ENCODE measurements around the gene SCML1.

The SCML1 gene

DNA sequence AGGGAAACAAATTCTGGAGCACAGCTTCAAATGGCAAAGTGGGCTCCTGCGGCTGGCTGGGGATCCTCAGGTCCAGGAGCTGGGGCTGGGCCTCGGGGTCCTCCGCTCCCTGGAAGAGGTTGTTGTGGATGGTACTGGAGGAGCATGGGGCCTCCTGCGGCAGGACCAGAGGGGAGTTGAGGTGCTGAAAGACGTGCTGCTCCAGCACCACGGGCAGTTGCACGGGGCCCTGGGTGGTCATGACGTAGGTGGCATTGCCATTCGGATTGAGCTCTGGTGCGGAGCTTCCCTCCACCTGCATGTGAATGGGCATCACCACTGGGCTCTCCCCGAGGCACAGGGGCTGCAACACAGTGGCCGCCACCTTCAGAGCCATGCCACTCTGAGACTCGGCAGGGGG, 64.1 kb downstream of the SCML1 start:
- no peak for DNase-seq

DNA sequence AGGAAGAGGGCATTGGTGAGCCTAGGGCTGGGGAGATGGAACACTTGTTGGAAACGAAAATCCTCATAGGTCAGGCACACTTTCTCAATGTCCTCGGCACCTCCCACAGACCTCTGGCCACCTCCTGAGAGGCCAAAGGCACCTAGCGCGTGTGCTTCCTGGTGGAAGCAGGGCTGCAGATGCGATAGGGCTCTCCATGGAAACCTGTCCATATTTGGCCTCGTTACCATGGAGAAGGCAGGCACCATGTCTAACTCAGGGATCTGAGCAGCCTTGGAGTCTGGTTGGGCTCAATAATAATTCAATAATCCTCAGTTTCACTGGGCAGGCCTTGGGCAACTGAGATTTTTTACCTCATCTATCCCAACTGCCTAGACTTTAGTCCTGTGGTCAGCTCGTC, 65.5 kb downstream of the SCML1 start:
- no peak for DNase-seq

DNA sequence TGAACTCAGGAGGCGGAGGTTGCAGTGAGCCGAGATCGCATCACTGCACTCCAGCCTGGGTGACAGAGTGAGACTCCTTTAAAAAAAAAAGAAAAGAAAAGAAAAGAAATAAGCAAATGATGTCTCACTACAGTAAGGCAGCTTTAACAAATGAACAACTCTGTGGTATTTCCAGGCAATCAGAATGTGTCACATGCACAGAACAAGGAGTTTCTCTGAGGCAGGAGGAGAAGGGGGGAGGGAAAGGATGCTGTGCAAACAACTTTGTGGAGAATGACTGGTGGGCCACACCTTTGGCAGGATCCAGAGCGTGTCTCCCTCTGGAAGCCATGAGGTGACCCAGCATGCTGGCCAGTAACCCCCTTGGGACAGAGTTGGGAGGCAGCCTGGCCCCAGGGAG, 66.2 kb downstream of the SCML1 start:
- no peak for DNase-seq

Data from DMS79 treated with DMSO at 0.1 percent for 48 hours (cell line).